T-cell (primary cell): ENCODE measurements around the gene APOBEC3A. TPM values are rescaled to one million over a fixed set of nuclear protein-coding genes. Genes with fewer than 3 reads are reported as not detected.

Source experiments
- ATAC-seq, 4 experiments: fragments of 200-7000 bp in 3 of 4; fragments of 150-1000 bp in 1 of 4; cut with Tn5 transposase; replicated peaks in 1 of 4; 1 replicate in 3 of 4; 2 replicates in 1 of 4; pipeline ENCODE4 v1.10.0; 2021; ENCODE audit warnings: moderate library complexity in 3 of 4, mild to moderate bottlenecking in 2 of 4, moderate number of reproducible peaks in 1 of 4
- CTCF ChIA-PET, 2 donors: fragments of 300-600 bp; sonication (Branson Sonifier 250); formaldehyde crosslinking; loops; one replicate each; lab custom pipeline; 2022; ENCODE audit warnings: antibody characterized with exemption in 2 of 2; lab: Charles Lee
- POLR2A ChIA-PET, 2 donors: fragments of 300-600 bp; sonication (Branson Sonifier 250); formaldehyde crosslinking; loops; one replicate each; lab custom pipeline; 2022; ENCODE audit warnings: antibody characterized with exemption in 2 of 2; lab: Charles Lee
- DNase-seq, 35 experiments: peaks; one replicate each; pipeline versions ENCODE4 v3.0.0 to v3.0.0-alpha.2; 2013 to 2023
- H3K27ac ChIP-seq: one replicate; pipeline ENCODE4 v1.5.1; 2013; ENCODE audit warnings: low read length
- H3K27me3 ChIP-seq, 2 experiments: replicated peaks in 1 of 2; 1 replicate in 1 of 2; 2 replicates in 1 of 2; pipeline versions ENCODE4 v1.6.1 to v1.7.0; 2013; ENCODE audit warnings: low read length in 1 of 2, mixed read lengths in 1 of 2; ENCODE audit not compliant: control insufficient read depth in 2 of 2, insufficient read depth in 2 of 2; ENCODE audit errors: extremely low read depth in 1 of 2
- H3K36me3 ChIP-seq, 2 donors: 1 replicate in 1 of 2; 2 replicates in 1 of 2; pipeline versions ENCODE4 v1.6.1 to v1.7.0; 2013; ENCODE audit warnings: low read length in 1 of 2; ENCODE audit not compliant: control insufficient read depth in 2 of 2, insufficient read depth in 1 of 2; ENCODE audit errors: extremely low read depth in 1 of 2
- H3K4me1 ChIP-seq, 2 experiments: 1 replicate in 1 of 2; 2 replicates in 1 of 2; pipeline versions ENCODE4 v1.6.1 to v1.7.0; 2013; ENCODE audit warnings: low read length in 2 of 2, mixed read lengths in 1 of 2; ENCODE audit not compliant: insufficient read depth in 2 of 2, control insufficient read depth in 1 of 2; ENCODE audit errors: extremely low read depth in 1 of 2
- H3K4me3 ChIP-seq, 2 donors: 1 replicate in 1 of 2; 2 replicates in 1 of 2; pipeline versions ENCODE4 v1.5.1 to v1.7.0; 2013; ENCODE audit warnings: mild to moderate bottlenecking in 2 of 2, low read length in 1 of 2, moderate library complexity in 1 of 2; ENCODE audit not compliant: control insufficient read depth in 1 of 2; ENCODE audit errors: extremely low read depth in 1 of 2
- H3K9me3 ChIP-seq: 2 replicates; pipeline ENCODE4 v1.7.0; 2013
- H3K27ac Mint-ChIP-seq, 2 donors: one replicate each; pipeline ENCODE4 v1.8.0; 2020 to 2021; ENCODE audit warnings: mild to moderate bottlenecking in 2 of 2, mixed read lengths in 2 of 2
- H3K27me3 Mint-ChIP-seq, 2 donors: one replicate each; pipeline ENCODE4 v1.8.0; 2021 to 2022; ENCODE audit warnings: mixed read lengths in 2 of 2
- H3K36me3 Mint-ChIP-seq: one replicate; pipeline ENCODE4 v1.8.0; 2021; ENCODE audit warnings: mixed read lengths
- H3K4me1 Mint-ChIP-seq, 3 donors: one replicate each; pipeline ENCODE4 v1.8.0; 2020 to 2022; ENCODE audit warnings: mixed read lengths in 3 of 3, mild to moderate bottlenecking in 1 of 3
- H3K4me3 Mint-ChIP-seq, 3 donors: one replicate each; pipeline ENCODE4 v1.8.0; 2020 to 2022; ENCODE audit warnings: mild to moderate bottlenecking in 3 of 3, mixed read lengths in 3 of 3, moderate library complexity in 3 of 3
- H3K9me3 Mint-ChIP-seq, 3 donors: one replicate each; pipeline ENCODE4 v1.8.0; 2020 to 2022; ENCODE audit warnings: mixed read lengths in 3 of 3
- WGBS: methylation state at CpG from one replicate; pipeline ENCODE4 v1.1.5; 2013; ENCODE audit warnings: missing lambda C conversion rate; ENCODE audit not compliant: insufficient coverage; 5-methylcytosine and 5-hydroxymethylcytosine counted together
- total RNA-seq, 35 experiments: library from RNA in 6 of 35; stranded (reverse) in 6 of 35; fragments of 120-200 nt in 1 of 35; gene quantifications; one replicate each; pipeline versions ENCODE4 v1.2.1 to v1.2.4 and lab custom pipeline; 2013 to 2026

APOBEC3A gene
- total RNA-seq, 5 donors from 2014 or later (not counting 1 experiment from before 2014, with no cell fraction given): not detected

GRCh38 chr22:38965614-38966379 is 8.4 kb downstream of the APOBEC3A start:
- POLR2A ChIA-PET: no interaction called here
- no peaks in the 10 kb centered on the region for H3K9me3 Mint-ChIP-seq
- no peaks in the 10 kb centered on the region for H3K36me3 ChIP-seq
- H3K27ac ChIP-seq: no peak overlapping the region
- DNase-seq (no peak), ATAC-seq (no peak)
- CTCF ChIA-PET: no interaction called here
- H3K4me3 ChIP-seq: no peak overlapping the region
- peaks cover 5 to 10% of the 10 kb centered on the region in 2 donors for H3K27me3 Mint-ChIP-seq
- no peaks in the 10 kb centered on the region for H3K36me3 Mint-ChIP-seq
- H3K27ac Mint-ChIP-seq: no peak overlapping the region
- H3K4me1 Mint-ChIP-seq: no peaks in the 10 kb centered on the region
- H3K27me3 ChIP-seq: peaks cover 0 to 67% of the 10 kb centered on the region in 2 experiments
- H3K9me3 ChIP-seq: no peaks in the 10 kb centered on the region
- no peaks in the 10 kb centered on the region for H3K4me1 ChIP-seq
- WGBS: 79% methylated on average over 14 of the region's 14 CpGs
- no peak overlapping the region for H3K4me3 Mint-ChIP-seq

GRCh38 chr22:38966380-38966702 is 8.9 kb downstream of the APOBEC3A start:
- Histone ChIP-seq H3K27me3 (peaks cover 0 to 67% of the 10 kb centered on the region in 2 experiments), H3K27ac (no peak overlapping the region), H3K9me3 (no peaks in the 10 kb centered on the region), H3K4me1 (no peaks in the 10 kb centered on the region), H3K4me3 (no peak overlapping the region), H3K36me3 (no peaks in the 10 kb centered on the region)
- Mint-ChIP-seq H3K4me1 (no peaks in the 10 kb centered on the region), H3K36me3 (no peaks in the 10 kb centered on the region), H3K27ac (no peak overlapping the region), H3K9me3 (no peaks in the 10 kb centered on the region), H3K4me3 (no peak overlapping the region), H3K27me3 (peaks cover 5 to 10% of the 10 kb centered on the region in 2 donors)
- no peak for ATAC-seq
- DNase-seq: no peak
- ChIA-PET CTCF (interaction anchor here in 1 of 2 donors (0.6 kb wide), 1 partner anchor 161 kb away, joined by 3 read pairs; no protein-coding TSS in a partner anchor), POLR2A (no interaction called here)
- 52% methylated on average over 4 of the region's 5 CpGs for WGBS

- POLR2A ChIA-PET: no interaction called here
- Mint-ChIP-seq H3K4me1 (no peaks in the 10 kb centered on the region), H3K4me3 (no peak overlapping the region), H3K27me3 (peaks cover 5 to 10% of the 10 kb centered on the region in 2 donors), H3K9me3 (no peaks in the 10 kb centered on the region), H3K27ac (no peak overlapping the region), H3K36me3 (no peaks in the 10 kb centered on the region)
- Histone ChIP-seq H3K27me3 (peaks cover 0 to 70% of the 10 kb centered on the region in 2 experiments), H3K27ac (no peak overlapping the region), H3K36me3 (no peaks in the 10 kb centered on the region), H3K4me1 (no peaks in the 10 kb centered on the region), H3K9me3 (no peaks in the 10 kb centered on the region), H3K4me3 (no peak overlapping the region)
- DNase-seq (no peak), ATAC-seq (no peak)
- CTCF ChIA-PET: interaction anchor here in 1 of 2 donors (0.6 kb wide), 1 partner anchor 160 kb away, joined by 3 read pairs; no protein-coding TSS in a partner anchor
- WGBS: 86% methylated on average over 7 of the region's 7 CpGs
Measured at GRCh38 chr22:38966942-38967341, 9.5 kb downstream of the APOBEC3A start.

- Mint-ChIP-seq H3K4me3 (no peak overlapping the region), H3K27me3 (peaks cover 5 to 10% of the 10 kb centered on the region in 2 donors), H3K4me1 (no peaks in the 10 kb centered on the region), H3K9me3 (no peaks in the 10 kb centered on the region), H3K36me3 (no peaks in the 10 kb centered on the region), H3K27ac (no peak overlapping the region)
- Histone ChIP-seq H3K27me3 (peaks cover 0 to 71% of the 10 kb centered on the region in 2 experiments), H3K4me1 (no peaks in the 10 kb centered on the region), H3K9me3 (no peaks in the 10 kb centered on the region), H3K27ac (no peak overlapping the region), H3K4me3 (no peak overlapping the region), H3K36me3 (no peaks in the 10 kb centered on the region)
- 68% methylated on average over 12 of the region's 15 CpGs for WGBS
- DNase-seq: peak in 7 of 35 experiments; percentile 8 to 57 (median 19)
- ATAC-seq: no peak
- ChIA-PET POLR2A (no interaction called here), CTCF (no interaction called here)
Measured at GRCh38 chr22:38967451-38968450, 10.3 kb downstream of the APOBEC3A start.

GRCh38 chr22:38968801-38969200 is 11.4 kb downstream of the APOBEC3A start:
- ATAC-seq: no peak
- H3K36me3 Mint-ChIP-seq: no peaks in the 10 kb centered on the region

GRCh38 chr22:38970551-38970950 is 13.1 kb downstream of the APOBEC3A start:
- Mint-ChIP-seq H3K9me3 (no peaks in the 10 kb centered on the region), H3K27me3 (peaks cover 5 to 7% of the 10 kb centered on the region in 2 donors), H3K4me3 (no peak overlapping the region), H3K4me1 (peaks cover 0 to 5% (median 0%) of the 10 kb centered on the region in 3 donors), H3K36me3 (no peaks in the 10 kb centered on the region), H3K27ac (no peak overlapping the region)
- CTCF ChIA-PET: interaction anchor here in 1 of 2 donors (0.7 kb wide), 1 partner anchor 136 kb away, joined by 6 read pairs; no protein-coding TSS in a partner anchor
- Histone ChIP-seq H3K27ac (no peak overlapping the region), H3K4me3 (no peak overlapping the region), H3K27me3 (peaks cover 0 to 73% of the 10 kb centered on the region in 2 experiments), H3K4me1 (peaks cover 0 to 6% of the 10 kb centered on the region in 2 experiments), H3K9me3 (no peaks in the 10 kb centered on the region), H3K36me3 (no peaks in the 10 kb centered on the region)
- ATAC-seq (no peak), DNase-seq (no peak)
- WGBS: 81% methylated on average over 4 of the region's 8 CpGs
- POLR2A ChIA-PET: no interaction called here

More at GRCh38 chr22:38968801-38969200, 11.4 kb downstream of the APOBEC3A start:
- H3K27ac Mint-ChIP-seq: no peak overlapping the region
- no peaks in the 10 kb centered on the region for H3K9me3 Mint-ChIP-seq
- no peak overlapping the region for H3K27ac ChIP-seq
- ChIA-PET CTCF (interaction anchor here in 1 of 2 donors (0.6 kb wide), 2 partner anchors 167 to 779 kb away, joined by 6 to 8 read pairs; no protein-coding TSS in a partner anchor), POLR2A (no interaction called here)
- peaks cover 0 to 4% (median 0%) of the 10 kb centered on the region in 3 donors for H3K4me1 Mint-ChIP-seq
- H3K4me3 ChIP-seq: no peak overlapping the region
- DNase-seq: no peak
- 69% methylated on average over 9 of the region's 11 CpGs for WGBS
- peaks cover 0 to 5% of the 10 kb centered on the region in 2 experiments for H3K4me1 ChIP-seq
- peaks cover 5 to 9% of the 10 kb centered on the region in 2 donors for H3K27me3 Mint-ChIP-seq
- no peaks in the 10 kb centered on the region for H3K9me3 ChIP-seq
- H3K36me3 ChIP-seq: no peaks in the 10 kb centered on the region
- peaks cover 0 to 77% of the 10 kb centered on the region in 2 experiments for H3K27me3 ChIP-seq
- no peak overlapping the region for H3K4me3 Mint-ChIP-seq
